Cardiac muscle cell (in vitro differentiated cells and primary cell): ENCODE measurements around the gene GCSAML. TPM values are rescaled to one million over a fixed set of nuclear protein-coding genes. Genes with fewer than 3 reads are reported as not detected.

ENCODE experiments used
- DNase-seq, 2 donors: peaks; one replicate each; pipeline versions ENCODE4 v3.0.0 to v3.0.0-alpha.2; 2010 to 2017; ENCODE audit warnings: low read depth in 1 of 2, low spot score in 1 of 2
- H3K27ac ChIP-seq: fragments of 200-600 bp; sonication (generic); 2 replicates; pipeline ENCODE4 v1.5.1; 2016
- H3K27me3 ChIP-seq: fragments of 200-600 bp; sonication (generic); 2 replicates; pipeline ENCODE4 v1.6.0; 2016; ENCODE audit warnings: control low read depth
- H3K36me3 ChIP-seq: fragments of 200-600 bp; sonication (generic); 2 replicates; pipeline ENCODE4 v1.5.1; 2016; ENCODE audit warnings: control low read depth
- H3K4me1 ChIP-seq: fragments of 200-600 bp; sonication (generic); 2 replicates; pipeline ENCODE4 v1.8.1; 2017; ENCODE audit warnings: low read depth, mild to moderate bottlenecking, mixed run types
- H3K4me3 ChIP-seq: fragments of 200-600 bp; sonication (generic); 2 replicates; pipeline ENCODE4 v1.5.1; 2016; ENCODE audit warnings: mild to moderate bottlenecking
- H3K9me3 ChIP-seq: fragments of 200-600 bp; sonication (generic); 2 replicates; pipeline ENCODE4 v1.5.1; 2017; ENCODE audit warnings: low read depth, mild to moderate bottlenecking, control low read depth
- polyA plus RNA-seq: library from polyadenylated mRNA; unstranded; fragments of >200 nt; fragmentation: Nextera tagmentation; extraction: Ambion mirVana; gene quantifications from 2 replicates; pipeline ENCODE4 v1.2.1, GENCODE V29; 2016
- total RNA-seq: library from RNA; depleted of rRNA; stranded (reverse); fragments of >200 nt; gene quantifications from 2 replicates; pipeline ENCODE4 v1.2.3, GENCODE V29; 2016
- TF ChIP-seq, protein P1 (sequence below): IDR thresholded peaks from 2 replicates; pipeline ENCODE4 v1.5.1; 2012; ENCODE audit warnings: low read depth, mild to moderate bottlenecking, low read length

GCSAML gene
- total and polyA plus RNA-seq, 2 experiments from 2014 or later: not detected

DNA sequence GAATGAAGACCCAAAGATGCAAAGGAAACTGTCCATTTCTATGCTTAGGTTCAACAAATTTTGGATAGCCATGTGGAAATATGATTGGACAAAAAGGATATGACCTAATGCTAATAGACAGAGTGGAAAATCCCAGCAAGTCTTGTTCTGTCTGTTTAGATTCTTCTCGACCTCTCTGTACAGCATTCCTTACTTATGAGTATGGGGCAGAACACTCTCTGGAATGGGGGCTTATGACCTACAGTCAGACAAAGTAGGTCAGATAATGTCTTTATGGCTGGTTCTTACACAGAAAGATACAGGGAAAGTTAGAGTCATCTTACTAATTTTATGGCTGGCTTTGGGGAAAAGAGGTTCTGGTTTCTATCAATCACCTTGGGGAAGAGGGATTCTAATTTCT lies 2.8 kb downstream of the GCSAML start:
- TF ChIP-seq, protein P1, sequence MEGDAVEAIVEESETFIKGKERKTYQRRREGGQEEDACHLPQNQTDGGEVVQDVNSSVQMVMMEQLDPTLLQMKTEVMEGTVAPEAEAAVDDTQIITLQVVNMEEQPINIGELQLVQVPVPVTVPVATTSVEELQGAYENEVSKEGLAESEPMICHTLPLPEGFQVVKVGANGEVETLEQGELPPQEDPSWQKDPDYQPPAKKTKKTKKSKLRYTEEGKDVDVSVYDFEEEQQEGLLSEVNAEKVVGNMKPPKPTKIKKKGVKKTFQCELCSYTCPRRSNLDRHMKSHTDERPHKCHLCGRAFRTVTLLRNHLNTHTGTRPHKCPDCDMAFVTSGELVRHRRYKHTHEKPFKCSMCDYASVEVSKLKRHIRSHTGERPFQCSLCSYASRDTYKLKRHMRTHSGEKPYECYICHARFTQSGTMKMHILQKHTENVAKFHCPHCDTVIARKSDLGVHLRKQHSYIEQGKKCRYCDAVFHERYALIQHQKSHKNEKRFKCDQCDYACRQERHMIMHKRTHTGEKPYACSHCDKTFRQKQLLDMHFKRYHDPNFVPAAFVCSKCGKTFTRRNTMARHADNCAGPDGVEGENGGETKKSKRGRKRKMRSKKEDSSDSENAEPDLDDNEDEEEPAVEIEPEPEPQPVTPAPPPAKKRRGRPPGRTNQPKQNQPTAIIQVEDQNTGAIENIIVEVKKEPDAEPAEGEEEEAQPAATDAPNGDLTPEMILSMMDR: no peak
- Histone ChIP-seq H3K4me3 (no peak overlapping the region), H3K36me3 (no peaks in the 10 kb centered on the region), H3K27me3 (no peaks in the 10 kb centered on the region), H3K27ac (no peak overlapping the region), H3K4me1 (no peaks in the 10 kb centered on the region), H3K9me3 (no peaks in the 10 kb centered on the region)
- no peak for DNase-seq

DNA sequence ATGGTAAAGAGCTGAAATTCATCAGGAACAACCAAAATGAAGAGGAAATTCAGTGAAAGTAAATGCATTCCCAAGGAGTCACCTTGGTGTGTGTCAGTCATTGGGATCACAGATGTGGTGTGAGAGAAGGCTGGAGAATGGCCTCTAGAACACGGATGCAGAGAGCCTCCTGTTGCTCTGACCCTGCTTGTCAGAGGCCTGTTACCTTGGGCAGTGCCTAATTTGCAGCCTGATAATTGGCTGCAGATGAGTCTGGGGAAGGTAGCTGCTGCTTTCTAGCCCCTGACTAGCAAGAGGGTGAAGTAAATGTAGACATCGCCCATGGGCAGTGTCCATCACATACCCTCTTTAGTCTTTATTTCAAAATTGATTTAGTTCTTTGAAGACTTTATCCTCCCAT lies 3.3 kb downstream of the GCSAML start:
- Histone ChIP-seq H3K36me3 (no peaks in the 10 kb centered on the region), H3K27ac (no peak overlapping the region), H3K4me1 (no peaks in the 10 kb centered on the region), H3K9me3 (no peaks in the 10 kb centered on the region), H3K27me3 (no peaks in the 10 kb centered on the region), H3K4me3 (no peak overlapping the region)
- TF ChIP-seq, protein P1: no peak
- DNase-seq: no peak

DNA sequence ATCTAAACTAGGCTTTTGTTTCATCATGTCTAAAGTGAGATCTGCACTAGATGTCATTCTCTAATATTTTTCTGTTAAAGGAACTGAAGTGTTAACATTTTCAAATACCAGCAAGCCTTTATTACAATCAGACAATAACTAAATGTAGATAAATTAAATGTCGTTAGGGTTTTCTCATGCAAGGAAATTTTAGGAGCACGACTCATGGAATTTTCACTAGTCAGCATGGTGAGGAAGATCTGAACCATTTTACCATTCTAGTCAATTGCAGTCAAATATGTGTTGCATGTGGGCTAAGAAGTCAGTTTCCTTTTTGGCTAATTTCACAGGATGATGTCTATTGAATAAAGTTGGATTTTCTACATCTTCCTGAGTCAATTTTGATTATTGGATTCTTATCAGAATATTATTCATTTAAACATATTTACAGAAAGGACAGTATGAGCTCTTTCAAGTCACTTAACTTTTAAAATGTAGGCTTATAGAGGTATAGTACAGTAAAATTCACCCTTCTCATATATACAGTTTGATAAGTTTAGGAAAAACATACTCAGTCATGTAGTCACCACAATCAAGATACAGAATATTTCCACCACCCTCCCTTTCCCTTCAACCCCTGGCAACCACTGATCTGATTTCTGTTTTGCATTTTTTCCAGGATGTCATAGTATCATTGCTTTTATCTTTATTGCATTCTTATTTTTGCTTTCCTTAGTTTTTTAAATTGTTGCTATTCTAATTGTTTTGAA lies 9.2 kb downstream of the GCSAML start:
- TF ChIP-seq, protein P1: no peak
- Histone ChIP-seq H3K27ac (no peak overlapping the region), H3K27me3 (no peaks in the 10 kb centered on the region), H3K9me3 (no peaks in the 10 kb centered on the region), H3K4me3 (no peak overlapping the region), H3K4me1 (no peaks in the 10 kb centered on the region), H3K36me3 (no peaks in the 10 kb centered on the region)
- no peak for DNase-seq

DNA sequence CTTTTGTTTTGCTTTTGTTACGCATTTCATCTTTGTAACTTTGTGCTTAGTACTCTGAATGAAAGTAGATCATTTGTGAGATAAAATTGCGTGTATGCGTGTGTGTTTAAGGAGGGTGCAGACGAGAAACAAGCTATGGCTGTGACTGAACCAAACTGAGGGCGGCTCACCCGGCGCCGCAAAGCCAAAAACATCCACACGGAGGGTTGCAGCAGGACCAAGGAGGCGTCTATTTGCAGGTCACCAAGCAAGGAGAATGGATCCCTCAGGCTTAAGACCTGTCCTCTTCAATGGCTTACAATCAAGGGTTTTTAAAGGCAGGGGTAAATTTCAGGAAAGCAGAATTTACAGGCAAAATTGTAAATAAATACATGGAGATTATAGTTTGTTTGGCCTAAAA lies 12.8 kb downstream of the GCSAML start:
- TF ChIP-seq, protein P1: no peak
- DNase-seq: no peak
- Histone ChIP-seq H3K9me3 (no peaks in the 10 kb centered on the region), H3K4me3 (no peak overlapping the region), H3K27ac (no peak overlapping the region), H3K27me3 (no peaks in the 10 kb centered on the region), H3K36me3 (no peaks in the 10 kb centered on the region), H3K4me1 (no peaks in the 10 kb centered on the region)

DNA sequence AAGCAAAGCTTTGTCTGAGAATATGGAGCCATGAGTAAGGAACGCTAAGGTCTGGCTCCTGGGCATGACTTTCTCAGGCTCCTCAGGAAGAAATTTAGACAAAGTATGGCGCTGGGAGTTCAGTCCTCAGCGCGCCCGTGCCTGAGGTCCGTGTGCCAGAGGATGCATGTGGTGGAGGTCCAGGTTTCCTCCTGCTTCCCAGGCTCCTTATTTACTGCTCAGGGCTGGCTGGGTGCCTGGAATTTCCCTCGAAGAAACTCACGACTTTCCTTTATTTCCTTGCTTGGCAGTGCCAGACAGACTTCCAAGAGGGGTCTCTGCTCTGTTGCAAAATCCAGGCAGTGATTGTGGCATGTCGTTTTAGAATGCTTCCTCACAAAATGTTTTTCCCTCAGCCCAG lies 13.3 kb downstream of the GCSAML start:
- H3K9me3 ChIP-seq: no peaks in the 10 kb centered on the region
- H3K27me3 ChIP-seq: no peaks in the 10 kb centered on the region
- H3K36me3 ChIP-seq: no peaks in the 10 kb centered on the region
- TF ChIP-seq, protein P1: no peak
- DNase-seq: no peak
- no peak overlapping the region for H3K4me3 ChIP-seq
- no peaks in the 10 kb centered on the region for H3K4me1 ChIP-seq
- H3K27ac ChIP-seq: no peak overlapping the region
